ENCODE results near the gene TPCN1. TPM values are rescaled to one million over a fixed set of nuclear protein-coding genes. Genes with fewer than 3 reads are reported as not detected.
A peak's percentile ranks its signal among the peaks of the same experiment; 100 is the strongest.

Gene TPCN1
- total and polyA plus RNA-seq, 2 experiments from 2014 or later = 14.4 to 16.2 TPM

GRCh38 chr12:113306382-113306781, 85.1 kb downstream of the TPCN1 start:
- no peaks in the 10 kb centered on the region for H3K27me3 ChIP-seq (ENCODE audit: insufficient read depth)
- H3K79me2 ChIP-seq (replicated peaks; ENCODE audit: insufficient read depth) = no peaks in the 10 kb centered on the region
- no peaks in the 10 kb centered on the region for H3K9me2 ChIP-seq (ENCODE audit: insufficient read depth)
- H3K4me3 ChIP-seq = no peak overlapping the region
- no peaks in the 10 kb centered on the region for H3K36me3 ChIP-seq (ENCODE audit: insufficient read depth)
- 0 out of 2 replicates have a peak, but pooled peaks cover 4% of the 10 kb centered on the region for H3K4me1 ChIP-seq (ENCODE audit: insufficient read depth)
- no peaks in the 10 kb centered on the region for H4K20me1 ChIP-seq (replicated peaks; ENCODE audit: insufficient read depth)
- peaks cover 17% of the 10 kb centered on the region for H3K4me1 Mint-ChIP-seq
- peaks cover 4% of the 10 kb centered on the region; the same call in 2 of the 3 replicates for H3K9me3 Mint-ChIP-seq
- ATAC-seq (peak; percentile 43; the same call in 2 of the 3 replicates), DNase-seq (ENCODE audit: low spot score) (no peak)
- H3K4me3 Mint-ChIP-seq = no peak overlapping the region
- H3K4me2 ChIP-seq = no peak overlapping the region
- no peak for TF ChIP-seq POLR2AphosphoS5 (IDR thresholded peaks at IDR 0.05; ENCODE audit: low read depth)
- TF ChIP-seq ZNF462 (CRISPR knock-in tag; IDR thresholded peaks at IDR 0.05) = no peak
- TF ChIP-seq ZNF114 (CRISPR knock-in tag; IDR thresholded peaks at IDR 0.05) = no peak
- no peak for TF ChIP-seq EZH2 (IDR thresholded peaks at IDR 0.05; ENCODE audit: low read depth, unreplicated experiment)
- TF ChIP-seq NANOG (IDR thresholded peaks at IDR 0.05; ENCODE audit: borderline replicate concordance) = no peak
- no peak for TF ChIP-seq REST (IDR thresholded peaks at IDR 0.05; ENCODE audit: unreplicated experiment)
- no peak for TF ChIP-seq ETS1 (IDR thresholded peaks at IDR 0.05)
- TF ChIP-seq ZNF331 (CRISPR knock-in tag; IDR thresholded peaks at IDR 0.05; ENCODE audit: low read depth) = no peak
- no peak for TF ChIP-seq CREB1 (CRISPR knock-in tag; IDR thresholded peaks at IDR 0.05; ENCODE audit: low read depth)
- TF ChIP-seq JUNB (IDR thresholded peaks at IDR 0.05; ENCODE audit: unreplicated experiment) = no peak
- TF ChIP-seq, protein P1, sequence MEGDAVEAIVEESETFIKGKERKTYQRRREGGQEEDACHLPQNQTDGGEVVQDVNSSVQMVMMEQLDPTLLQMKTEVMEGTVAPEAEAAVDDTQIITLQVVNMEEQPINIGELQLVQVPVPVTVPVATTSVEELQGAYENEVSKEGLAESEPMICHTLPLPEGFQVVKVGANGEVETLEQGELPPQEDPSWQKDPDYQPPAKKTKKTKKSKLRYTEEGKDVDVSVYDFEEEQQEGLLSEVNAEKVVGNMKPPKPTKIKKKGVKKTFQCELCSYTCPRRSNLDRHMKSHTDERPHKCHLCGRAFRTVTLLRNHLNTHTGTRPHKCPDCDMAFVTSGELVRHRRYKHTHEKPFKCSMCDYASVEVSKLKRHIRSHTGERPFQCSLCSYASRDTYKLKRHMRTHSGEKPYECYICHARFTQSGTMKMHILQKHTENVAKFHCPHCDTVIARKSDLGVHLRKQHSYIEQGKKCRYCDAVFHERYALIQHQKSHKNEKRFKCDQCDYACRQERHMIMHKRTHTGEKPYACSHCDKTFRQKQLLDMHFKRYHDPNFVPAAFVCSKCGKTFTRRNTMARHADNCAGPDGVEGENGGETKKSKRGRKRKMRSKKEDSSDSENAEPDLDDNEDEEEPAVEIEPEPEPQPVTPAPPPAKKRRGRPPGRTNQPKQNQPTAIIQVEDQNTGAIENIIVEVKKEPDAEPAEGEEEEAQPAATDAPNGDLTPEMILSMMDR (conservative IDR thresholded peaks at IDR 0.05; ENCODE audit: low read depth in 2 of 2) = no peak
- H3K27ac Mint-ChIP-seq = no peak overlapping the region; the same call in 1 of the 2 replicates
- 0 out of 2 replicates have a peak, but pooled peaks cover 3% of the 10 kb centered on the region for H3F3A ChIP-seq (replicated peaks; ENCODE audit: low read depth)
- H3K27ac ChIP-seq (ENCODE audit: low read depth) = no peak overlapping the region
- peaks cover 7% of the 10 kb centered on the region for H3K27me3 Mint-ChIP-seq (ENCODE audit: insufficient read depth, low read depth, poor library complexity)
- H2AFZ ChIP-seq = no peak overlapping the region
- peaks cover 15% of the 10 kb centered on the region for H3K36me3 Mint-ChIP-seq (ENCODE audit: low read depth)
